Uterus (tissue), 4 donors: Measurements from ENCODE around the gene RHAG. TPM values are rescaled to one million over a fixed set of nuclear protein-coding genes. Genes with fewer than 3 reads are reported as not detected.
A peak's percentile ranks its signal among the peaks of the same experiment; 100 is the strongest.
"Not testable (repeated sequence)": the region's sequence is repeated elsewhere in the genome, so short reads cannot be mapped to it uniquely, and the experiment has no call there.

Experiments
- DNase-seq, 2 donors: peaks; one replicate each; pipeline ENCODE4 v3.0.0-alpha.2; 2019 to 2020
- H3K27ac ChIP-seq, 2 donors: fragments of 200-600 bp; sonication (generic); 1 replicate in 1 of 2; 2 replicates in 1 of 2; pipeline ENCODE4 v1.5.1; 2016 to 2018
- H3K27me3 ChIP-seq, 2 donors: fragments of 200-600 bp; sonication (generic); one replicate each; pipeline ENCODE4 v1.5.1; 2018 to 2019; ENCODE audit warnings: control low read depth in 1 of 2
- H3K36me3 ChIP-seq, 2 donors: fragments of 200-600 bp; sonication (generic); one replicate each; pipeline ENCODE4 v1.5.1; 2019; ENCODE audit warnings: control low read depth in 1 of 2
- H3K4me1 ChIP-seq, 2 donors: fragments of 200-600 bp; sonication (generic); one replicate each; pipeline ENCODE4 v1.5.1; 2018 to 2019; ENCODE audit warnings: control low read depth in 1 of 2
- H3K4me3 ChIP-seq, 2 donors: fragments of 200-600 bp; sonication (generic); 1 replicate in 1 of 2; 2 replicates in 1 of 2; pipeline ENCODE4 v1.5.1; 2018 to 2019; ENCODE audit warnings: mild to moderate bottlenecking in 1 of 2
- H3K9me3 ChIP-seq, 2 donors: fragments of 200-600 bp; sonication (generic); one replicate each; pipeline ENCODE4 v1.5.1; 2019; ENCODE audit warnings: control low read depth in 1 of 2
- CTCF ChIP-seq, 4 experiments: fragments of 200-600 bp in 2 of 4; fragments of 450-650 bp in 2 of 4; sonication (generic) in 2 of 4; IDR thresholded peaks; one replicate each; pipeline ENCODE4 v1.5.1; 2016 to 2019; ENCODE audit warnings: antibody characterized with exemption in 4 of 4, mild to moderate bottlenecking in 2 of 4, moderate library complexity in 1 of 4
- POLR2A ChIP-seq, 2 donors: fragments of 450-650 bp; IDR thresholded peaks; one replicate each; pipeline ENCODE4 v1.6.1; 2016; ENCODE audit warnings: antibody characterized with exemption in 2 of 2, mild to moderate bottlenecking in 1 of 2, moderate library complexity in 1 of 2
- intact Hi-C: fragments of 100-400 bp; cut with DNase I; formaldehyde crosslinking; loops from one replicate; pipeline ENCODE4 v1.15.1; 2023; ENCODE audit warnings: low total_unique reads
- total RNA-seq, 4 donors: library from RNA; depleted of rRNA in 3 of 4; stranded (reverse); fragments of >200 nt in 3 of 4; gene quantifications; one replicate each; pipeline versions ENCODE4 v1.1.0 to v1.2.4, GENCODE V29; 2014 to 2023
- donor health status: DM: yes; HTN: yes; CAD: no.

The RHAG gene
- total RNA-seq, 4 donors from 2014 or later, result 3.2 TPM; not detected in 3

GRCh38 chr6:49618257-49618656 lies 18.4 kb downstream of the RHAG start:
- no peaks in the 10 kb centered on the region for H3K36me3 ChIP-seq
- H3K4me1 ChIP-seq, result no peaks in the 10 kb centered on the region
- no peaks in the 10 kb centered on the region for H3K27me3 ChIP-seq
- no peak overlapping the region for H3K4me3 ChIP-seq
- no peaks in the 10 kb centered on the region for H3K9me3 ChIP-seq
- DNase-seq, result no peak
- no peak for TF ChIP-seq CTCF (IDR thresholded peaks at IDR 0.05)
- no peak for TF ChIP-seq POLR2A (IDR thresholded peaks at IDR 0.05)
- intact Hi-C loops, result no loop called here
- no peak overlapping the region for H3K27ac ChIP-seq

- H3K4me3 ChIP-seq, H3K36me3 ChIP-seq, DNase-seq, H3K4me1 ChIP-seq, H3K27me3 ChIP-seq, intact Hi-C loops, H3K9me3 ChIP-seq, H3K27ac ChIP-seq: not testable (repeated sequence)
Observed at GRCh38 chr6:49614144-49614543, 22.5 kb downstream of the RHAG start.

- Histone ChIP-seq H3K27ac (no peak overlapping the region), H3K36me3 (no peaks in the 10 kb centered on the region), H3K27me3 (no peaks in the 10 kb centered on the region), H3K9me3 (no peaks in the 10 kb centered on the region), H3K4me3 (no peak overlapping the region), H3K4me1 (no peaks in the 10 kb centered on the region)
- TF ChIP-seq CTCF (IDR thresholded peaks at IDR 0.05), result no peak
- TF ChIP-seq POLR2A (IDR thresholded peaks at IDR 0.05), result no peak
- intact Hi-C loops, result no loop called here
- DNase-seq, result no peak
Observed at GRCh38 chr6:49609285-49609684, 27.4 kb downstream of the RHAG start.

- H3K36me3 ChIP-seq, H3K27me3 ChIP-seq, H3K4me1 ChIP-seq, intact Hi-C loops, DNase-seq, H3K9me3 ChIP-seq, H3K27ac ChIP-seq, H3K4me3 ChIP-seq: not testable (repeated sequence)
Observed at GRCh38 chr6:49608275-49608674, 28.4 kb downstream of the RHAG start.

GRCh38 chr6:49607391-49607982 lies 29.2 kb downstream of the RHAG start:
- TF ChIP-seq POLR2A (IDR thresholded peaks at IDR 0.05) (no peak), CTCF (IDR thresholded peaks at IDR 0.05) (no peak)
- H3K4me1 ChIP-seq, result no peaks in the 10 kb centered on the region
- intact Hi-C loops, result no loop called here
- H3K36me3 ChIP-seq, result no peaks in the 10 kb centered on the region
- no peaks in the 10 kb centered on the region for H3K27me3 ChIP-seq
- no peak for DNase-seq
- no peak overlapping the region for H3K4me3 ChIP-seq
- no peak overlapping the region for H3K27ac ChIP-seq
- no peaks in the 10 kb centered on the region for H3K9me3 ChIP-seq

- intact Hi-C loops, result no loop called here
- no peak for DNase-seq
Observed at GRCh38 chr6:49606721-49607390, 29.8 kb downstream of the RHAG start.

GRCh38 chr6:49604080-49604479 lies 32.6 kb downstream of the RHAG start:
- H3K4me1 ChIP-seq, H3K4me3 ChIP-seq, intact Hi-C loops, H3K36me3 ChIP-seq, DNase-seq, H3K27me3 ChIP-seq, H3K9me3 ChIP-seq, H3K27ac ChIP-seq: not testable (repeated sequence)

More at GRCh38 chr6:49606721-49607390, 29.8 kb downstream of the RHAG start:
- Histone ChIP-seq H3K27ac (no peak overlapping the region), H3K9me3 (no peaks in the 10 kb centered on the region), H3K4me3 (no peak overlapping the region), H3K27me3 (no peaks in the 10 kb centered on the region), H3K4me1 (no peaks in the 10 kb centered on the region), H3K36me3 (no peaks in the 10 kb centered on the region)
- TF ChIP-seq POLR2A (IDR thresholded peaks at IDR 0.05) (no peak), CTCF (IDR thresholded peaks at IDR 0.05) (peak; percentile 28 to 72 (median 62))

GRCh38 chr6:49587262-49587661 lies 49.4 kb downstream of the RHAG start:
- H3K4me3 ChIP-seq, intact Hi-C loops, H3K27ac ChIP-seq, H3K4me1 ChIP-seq, H3K36me3 ChIP-seq, H3K27me3 ChIP-seq, DNase-seq, H3K9me3 ChIP-seq: not testable (repeated sequence)
